WTC11 (cell line): ENCODE results near the gene DOP1B.

Source experiments
- ATF3 ChIP-seq: sonication (generic); formaldehyde crosslinking; conservative IDR thresholded peaks from 2 replicates; pipeline ENCODE4 v1.8.1; 2022; ENCODE audit warnings: mild to moderate bottlenecking, missing genetic modification reagents
- TF ChIP-seq, protein P1 (sequence below): fragments of 200-600 bp; IDR thresholded peaks from 2 replicates; pipeline ENCODE4 v1.8.0; 2022; ENCODE audit warnings: antibody characterized with exemption

DNA sequence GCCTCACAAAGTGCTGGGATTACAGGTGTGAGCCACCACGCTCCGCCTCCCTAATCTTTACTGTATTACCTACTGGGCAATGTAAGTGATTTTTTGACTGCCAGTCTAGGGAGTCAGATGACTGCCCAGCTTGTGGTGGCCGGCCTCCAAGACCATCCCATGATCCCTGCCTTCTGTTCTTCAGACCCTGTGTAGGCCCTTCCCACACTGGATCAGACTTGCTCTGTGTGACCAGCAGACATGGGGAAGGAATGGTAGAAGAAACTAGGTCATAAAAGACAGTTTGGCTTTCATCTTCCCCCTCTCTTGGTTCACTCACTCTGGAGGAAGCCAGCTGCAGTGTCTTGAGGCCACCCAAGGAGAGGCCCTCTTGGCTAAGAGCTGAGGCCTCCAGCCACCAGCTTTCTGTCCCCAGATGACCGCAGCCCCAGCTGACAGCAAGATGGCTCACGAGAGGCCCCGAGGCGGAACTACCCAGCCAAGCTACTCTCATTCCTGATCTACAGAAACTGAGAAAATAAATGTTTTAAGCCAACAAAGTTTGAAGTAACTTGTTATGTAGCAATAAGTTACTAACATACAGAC, 36.2 kb upstream of the DOP1B start:
- TF ChIP-seq ATF3 (CRISPR knock-in tag) = no peak
- TF ChIP-seq, protein P1, sequence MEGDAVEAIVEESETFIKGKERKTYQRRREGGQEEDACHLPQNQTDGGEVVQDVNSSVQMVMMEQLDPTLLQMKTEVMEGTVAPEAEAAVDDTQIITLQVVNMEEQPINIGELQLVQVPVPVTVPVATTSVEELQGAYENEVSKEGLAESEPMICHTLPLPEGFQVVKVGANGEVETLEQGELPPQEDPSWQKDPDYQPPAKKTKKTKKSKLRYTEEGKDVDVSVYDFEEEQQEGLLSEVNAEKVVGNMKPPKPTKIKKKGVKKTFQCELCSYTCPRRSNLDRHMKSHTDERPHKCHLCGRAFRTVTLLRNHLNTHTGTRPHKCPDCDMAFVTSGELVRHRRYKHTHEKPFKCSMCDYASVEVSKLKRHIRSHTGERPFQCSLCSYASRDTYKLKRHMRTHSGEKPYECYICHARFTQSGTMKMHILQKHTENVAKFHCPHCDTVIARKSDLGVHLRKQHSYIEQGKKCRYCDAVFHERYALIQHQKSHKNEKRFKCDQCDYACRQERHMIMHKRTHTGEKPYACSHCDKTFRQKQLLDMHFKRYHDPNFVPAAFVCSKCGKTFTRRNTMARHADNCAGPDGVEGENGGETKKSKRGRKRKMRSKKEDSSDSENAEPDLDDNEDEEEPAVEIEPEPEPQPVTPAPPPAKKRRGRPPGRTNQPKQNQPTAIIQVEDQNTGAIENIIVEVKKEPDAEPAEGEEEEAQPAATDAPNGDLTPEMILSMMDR = no peak
